ENCODE results near the gene ZRANB3. TPM values are rescaled to one million over a fixed set of nuclear protein-coding genes. Genes with fewer than 3 reads are reported as not detected.
"Not testable (repeated sequence)": the region's sequence is repeated elsewhere in the genome, so short reads cannot be mapped to it uniquely, and the experiment has no call there.

ZRANB3 gene
- polyA plus RNA-seq, 6 donors from 2014 or later: 2.6 to 6.6 (median 5.4) TPM

DNA sequence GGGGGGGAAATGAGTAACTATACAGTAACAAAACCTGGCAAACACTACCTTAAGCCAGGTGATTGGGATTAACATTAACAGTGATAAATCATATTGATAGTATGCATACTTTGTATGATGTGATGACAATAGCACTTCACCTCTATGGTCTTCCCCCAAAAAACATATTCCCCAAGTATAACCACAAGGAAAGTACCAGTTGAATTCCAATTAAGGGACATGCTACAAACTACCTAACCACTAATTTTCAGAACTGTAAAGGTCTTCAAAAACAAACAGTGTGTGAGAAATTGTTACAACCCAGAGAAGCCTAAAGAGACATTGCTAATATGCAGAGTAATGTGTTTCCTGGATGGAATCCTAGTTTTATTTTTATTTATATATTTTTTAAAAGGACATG is 152.4 kb downstream of the ZRANB3 start:
- Mint-ChIP-seq H3K27me3 (no peaks in the 10 kb centered on the region), H3K4me3 (no peak overlapping the region), H3K4me1 (peaks cover 0 to 8% (median 0%) of the 10 kb centered on the region in 3 donors), H3K9me3 (peaks cover 20 to 63% (median 44%) of the 10 kb centered on the region in 7 donors), H3K27ac (no peak overlapping the region), H3K36me3 (peaks cover 26 to 32% of the 10 kb centered on the region in 2 donors)
- DNase-seq: no peak
- no peak for ATAC-seq (ENCODE audit: low read depth in 2 of 2)

DNA sequence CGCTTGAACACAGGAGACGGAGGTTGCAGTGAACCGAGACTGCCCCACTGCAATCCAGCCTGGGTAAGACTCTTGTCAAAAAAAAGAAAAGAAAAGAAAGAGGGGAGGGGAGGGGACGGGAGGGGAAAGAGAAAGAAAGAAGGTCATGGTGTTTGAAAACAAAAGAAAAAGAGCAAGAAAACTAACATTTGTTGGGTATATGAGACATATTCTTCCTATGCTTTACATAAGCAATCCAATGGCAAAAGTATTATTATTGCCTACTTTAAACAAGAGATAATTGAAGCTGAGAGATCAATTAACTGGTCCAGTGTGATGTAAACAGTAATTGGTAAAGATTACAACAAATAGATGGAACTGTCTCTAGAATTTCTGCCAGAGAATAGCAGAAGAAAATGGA is 157.3 kb downstream of the ZRANB3 start:
- Mint-ChIP-seq H3K4me1 (peaks cover 0 to 3% (median 0%) of the 10 kb centered on the region in 3 donors), H3K4me3 (no peak overlapping the region), H3K36me3 (peaks cover 0 to 37% of the 10 kb centered on the region in 2 donors), H3K9me3 (peaks cover 0 to 41% (median 8%) of the 10 kb centered on the region in 7 donors), H3K27ac (no peak overlapping the region), H3K27me3 (no peaks in the 10 kb centered on the region)
- no peak for ATAC-seq (ENCODE audit: low read depth in 2 of 2)
- DNase-seq: no peak

DNA sequence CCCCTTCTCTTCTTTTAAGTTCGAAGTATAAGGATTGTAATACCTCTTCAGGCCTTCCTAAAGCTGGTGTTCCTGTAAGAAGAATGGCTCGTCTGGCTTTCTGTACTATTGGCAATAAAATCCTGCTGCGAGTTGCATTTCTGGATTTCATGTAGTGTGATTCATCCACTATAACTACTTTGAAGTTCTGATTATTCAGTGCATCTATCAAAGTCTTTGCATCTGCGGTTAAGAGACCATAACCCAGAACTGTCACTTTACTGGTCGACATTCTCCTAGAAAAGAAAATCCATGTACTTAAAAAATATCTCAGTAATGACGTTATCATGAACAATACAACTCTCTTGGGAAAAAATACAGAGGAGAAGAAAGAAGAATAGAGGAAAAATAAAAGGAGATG is 181.1 kb downstream of the ZRANB3 start:
- no peak for ATAC-seq (ENCODE audit: low read depth in 2 of 2)
- no peak for DNase-seq

DNA sequence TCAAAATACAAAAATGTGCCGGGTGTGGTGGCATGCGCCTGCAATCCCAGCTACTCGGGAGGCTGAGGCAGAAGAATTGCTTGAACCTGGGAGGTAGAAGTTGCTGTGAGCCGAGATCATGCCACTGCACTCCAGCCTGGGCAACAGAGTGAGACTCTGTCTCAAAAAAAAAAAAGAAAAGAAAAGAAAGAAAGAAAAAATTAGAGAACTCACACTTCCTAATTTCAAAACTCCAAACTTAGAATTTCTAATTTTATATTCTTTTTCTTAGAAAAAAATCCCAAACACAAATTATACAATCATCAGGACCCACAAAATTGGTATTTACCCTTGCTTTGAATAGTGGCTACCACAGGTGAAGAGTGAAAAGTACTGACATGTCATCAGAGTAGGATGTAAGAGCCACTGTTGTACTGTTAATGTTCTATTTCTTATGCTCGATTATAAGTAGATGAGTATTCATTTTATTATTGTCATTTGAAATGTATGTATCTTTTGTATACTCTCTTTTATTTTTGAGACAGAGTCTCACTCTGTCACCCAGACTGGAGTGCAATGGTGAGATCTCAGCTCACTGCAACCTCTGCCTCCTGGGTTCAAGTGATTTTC is 182.8 kb downstream of the ZRANB3 start:
- Mint-ChIP-seq H3K36me3 (peaks cover 16 to 28% of the 10 kb centered on the region in 2 donors), H3K9me3 (peaks cover 9 to 46% (median 34%) of the 10 kb centered on the region in 7 donors)
- not testable (repeated sequence) for H3K27ac Mint-ChIP-seq; H3K4me1 Mint-ChIP-seq; ATAC-seq (ENCODE audit: low read depth in 2 of 2); H3K4me3 Mint-ChIP-seq; H3K27me3 Mint-ChIP-seq; DNase-seq

More for the DNA sequence above, 181.1 kb downstream of the ZRANB3 start:
- no peaks in the 10 kb centered on the region for H3K27me3 Mint-ChIP-seq
- H3K36me3 Mint-ChIP-seq: peaks cover 18 to 28% of the 10 kb centered on the region in 2 donors
- H3K4me3 Mint-ChIP-seq: no peak overlapping the region
- H3K9me3 Mint-ChIP-seq: peaks cover 9 to 40% (median 34%) of the 10 kb centered on the region in 7 donors
- H3K27ac Mint-ChIP-seq: no peak overlapping the region
- H3K4me1 Mint-ChIP-seq: no peaks in the 10 kb centered on the region

DNA sequence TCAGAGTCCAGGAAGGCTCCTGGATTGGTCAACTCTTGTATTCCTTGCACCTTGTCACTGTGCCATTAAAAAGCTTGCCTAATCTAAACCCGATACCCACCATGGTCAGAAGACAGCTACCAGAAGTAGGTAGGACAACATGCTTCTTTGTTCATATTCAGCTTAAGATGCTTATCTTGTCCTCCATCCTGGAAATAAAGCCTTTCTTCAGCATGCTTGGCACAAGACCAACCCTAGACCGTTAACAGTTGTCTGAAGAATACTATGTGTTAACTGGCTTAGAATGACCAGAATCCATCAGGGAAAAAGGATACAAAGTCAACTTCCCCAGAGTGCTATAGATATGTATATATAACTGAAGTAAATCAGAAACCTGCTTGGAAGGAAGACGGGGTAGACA is 193.9 kb downstream of the ZRANB3 start:
- Mint-ChIP-seq H3K27ac (no peak overlapping the region), H3K4me3 (no peak overlapping the region), H3K27me3 (no peaks in the 10 kb centered on the region)

DNA sequence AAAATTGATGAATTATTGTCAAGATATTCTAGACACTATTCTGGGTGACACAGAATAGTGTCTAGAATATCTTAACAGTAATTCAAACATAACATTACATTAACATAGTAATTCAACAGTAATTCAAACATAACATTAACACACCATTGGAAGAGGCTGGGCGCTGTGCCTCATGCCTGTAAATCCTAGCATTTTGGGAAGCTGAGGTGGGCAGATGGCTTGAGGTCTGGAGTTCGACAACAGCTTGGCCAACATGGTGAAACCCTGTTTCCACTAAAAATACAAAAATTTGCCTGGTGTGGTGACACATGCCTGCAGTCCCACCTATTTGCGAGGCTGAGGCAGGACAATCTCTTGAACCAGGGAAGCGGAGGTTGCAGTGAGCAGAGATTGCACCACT is 195.8 kb downstream of the ZRANB3 start:
- Mint-ChIP-seq H3K27ac (no peak overlapping the region), H3K36me3 (peaks cover 4 to 27% of the 10 kb centered on the region in 2 donors), H3K9me3 (peaks cover 4 to 27% (median 13%) of the 10 kb centered on the region in 7 donors), H3K4me3 (no peak overlapping the region), H3K27me3 (no peaks in the 10 kb centered on the region), H3K4me1 (peaks cover 0 to 6% (median 5%) of the 10 kb centered on the region in 3 donors)
- DNase-seq (no peak), ATAC-seq (ENCODE audit: low read depth in 2 of 2) (no peak)

More for the DNA sequence above, 193.9 kb downstream of the ZRANB3 start:
- ATAC-seq (ENCODE audit: low read depth in 2 of 2): no peak
- DNase-seq: no peak
- H3K9me3 Mint-ChIP-seq: peaks cover 0 to 25% (median 10%) of the 10 kb centered on the region in 7 donors
- H3K36me3 Mint-ChIP-seq: peaks cover 10 to 22% of the 10 kb centered on the region in 2 donors
- peaks cover 0 to 6% (median 5%) of the 10 kb centered on the region in 3 donors for H3K4me1 Mint-ChIP-seq

DNA sequence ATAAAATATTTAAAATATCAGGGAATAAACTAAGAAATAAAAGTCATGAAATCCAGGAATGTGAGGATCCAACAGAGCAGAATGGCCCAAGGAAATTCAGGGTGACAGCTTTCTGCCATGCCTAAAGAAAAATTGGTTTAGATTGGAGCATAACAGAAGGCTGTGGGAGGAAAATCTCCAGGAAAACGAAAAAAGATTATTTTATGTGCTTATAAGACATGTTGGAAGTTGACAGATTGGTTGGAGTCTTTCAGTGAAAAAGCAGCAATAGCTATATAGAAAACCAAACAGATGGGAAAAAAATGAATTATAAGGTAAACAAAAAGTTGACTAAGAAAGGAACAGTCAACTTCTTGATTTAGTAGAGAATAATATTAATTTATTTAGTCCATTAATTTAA is 203.9 kb downstream of the ZRANB3 start:
- no peaks in the 10 kb centered on the region for H3K4me1 Mint-ChIP-seq
- peaks cover 0 to 13% of the 10 kb centered on the region in 2 donors for H3K36me3 Mint-ChIP-seq
- DNase-seq: no peak
- H3K9me3 Mint-ChIP-seq: peaks cover 5 to 52% (median 33%) of the 10 kb centered on the region in 7 donors
- no peak for ATAC-seq (ENCODE audit: low read depth in 2 of 2)
- H3K27ac Mint-ChIP-seq: no peak overlapping the region
- no peak overlapping the region for H3K4me3 Mint-ChIP-seq
- no peaks in the 10 kb centered on the region for H3K27me3 Mint-ChIP-seq

DNA sequence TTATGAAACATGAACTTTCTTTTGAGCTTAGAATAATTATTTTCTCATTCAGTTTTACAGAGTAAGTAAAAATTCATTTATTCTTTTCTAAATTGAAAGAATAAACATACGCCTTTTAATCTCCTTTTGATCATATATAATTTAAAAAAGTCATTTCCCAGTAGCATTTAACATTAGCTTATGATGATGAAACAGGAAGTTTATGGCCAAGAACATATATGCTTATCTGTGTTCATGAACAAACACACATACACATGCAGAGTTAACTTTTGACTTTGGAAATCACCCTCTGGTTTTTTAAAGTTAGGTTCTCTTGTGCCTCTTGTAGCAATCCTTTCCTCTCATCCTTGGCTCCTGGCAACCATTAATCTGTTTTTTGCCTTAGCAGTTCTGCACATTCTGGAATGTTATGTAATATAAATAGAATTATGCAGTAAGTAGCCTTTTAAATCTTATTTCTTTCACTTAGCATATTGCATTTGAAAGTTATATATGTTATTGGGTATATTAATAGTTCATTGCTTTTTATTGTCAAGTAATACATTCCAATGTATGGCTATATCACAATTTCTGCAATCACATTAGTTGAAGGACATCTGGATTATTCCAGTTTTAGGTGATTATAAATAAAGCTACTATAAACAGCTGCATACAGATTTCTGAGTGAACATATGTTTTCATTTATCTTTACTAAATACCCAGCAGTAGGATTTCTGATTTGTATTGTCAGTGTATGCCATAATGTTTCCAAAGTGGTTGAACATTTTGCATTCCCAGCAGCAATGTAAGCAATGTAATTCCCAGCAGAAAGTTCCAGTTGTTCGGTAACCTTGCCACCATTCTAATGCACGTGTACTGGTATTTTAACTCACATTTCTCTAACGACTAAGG is 210.3 kb downstream of the ZRANB3 start:
- Mint-ChIP-seq H3K27ac (no peak overlapping the region), H3K4me3 (no peak overlapping the region), H3K36me3 (no peaks in the 10 kb centered on the region), H3K9me3 (peaks cover 0 to 12% (median 2%) of the 10 kb centered on the region in 7 donors), H3K4me1 (no peaks in the 10 kb centered on the region), H3K27me3 (no peaks in the 10 kb centered on the region)
- no peak for DNase-seq
- no peak for ATAC-seq (ENCODE audit: low read depth in 2 of 2)

DNA sequence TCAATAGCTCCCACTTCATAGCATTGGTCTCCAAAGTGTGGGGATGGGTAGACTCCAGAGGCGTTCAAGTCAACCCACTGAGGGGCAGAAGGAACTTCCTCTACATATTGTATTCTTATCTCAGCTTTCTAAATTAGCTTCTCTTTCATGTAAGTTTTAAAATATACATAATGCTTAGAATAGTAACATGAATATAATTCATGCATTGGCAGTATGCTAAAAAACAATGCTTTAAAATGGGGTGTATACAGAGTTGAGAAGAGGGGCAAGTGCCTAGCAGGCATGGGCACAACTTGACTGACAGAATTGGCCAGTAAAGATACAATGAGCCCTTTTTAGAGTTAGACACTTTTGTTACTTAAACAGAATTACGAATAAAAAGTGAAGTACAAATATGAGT is 212.2 kb downstream of the ZRANB3 start:
- ATAC-seq (ENCODE audit: low read depth in 2 of 2) (no peak), DNase-seq (no peak)
- no peaks in the 10 kb centered on the region for H3K4me1 Mint-ChIP-seq
- H3K27ac Mint-ChIP-seq: no peak overlapping the region
- peaks cover 0 to 6% (median 0%) of the 10 kb centered on the region in 7 donors for H3K9me3 Mint-ChIP-seq
- H3K4me3 Mint-ChIP-seq: no peak overlapping the region
- H3K27me3 Mint-ChIP-seq: no peaks in the 10 kb centered on the region
- H3K36me3 Mint-ChIP-seq: no peaks in the 10 kb centered on the region

DNA sequence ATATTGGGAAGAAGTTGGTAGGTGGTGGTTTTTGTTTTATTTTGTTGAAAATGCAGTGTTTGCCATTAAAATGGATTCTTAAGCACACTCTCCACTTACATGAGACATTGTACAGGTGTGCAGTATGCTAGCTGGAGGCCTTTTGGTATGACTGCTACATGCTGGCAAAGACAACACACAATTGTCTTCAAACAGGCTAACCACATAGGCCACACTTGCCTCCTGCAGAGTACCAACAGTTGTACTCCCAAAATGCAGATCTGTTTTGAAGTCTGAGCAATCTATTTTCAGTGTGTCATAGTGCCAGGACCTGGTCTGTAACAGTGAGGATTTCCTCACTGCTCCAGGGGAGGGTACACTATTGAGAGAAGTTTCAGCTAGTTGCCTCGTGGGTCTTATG is 213.6 kb downstream of the ZRANB3 start:
- no peak for ATAC-seq (ENCODE audit: low read depth in 2 of 2)
- Mint-ChIP-seq H3K4me3 (no peak overlapping the region), H3K27me3 (no peaks in the 10 kb centered on the region), H3K27ac (no peak overlapping the region), H3K36me3 (no peaks in the 10 kb centered on the region), H3K4me1 (no peaks in the 10 kb centered on the region), H3K9me3 (no peaks in the 10 kb centered on the region)
- DNase-seq: no peak

DNA sequence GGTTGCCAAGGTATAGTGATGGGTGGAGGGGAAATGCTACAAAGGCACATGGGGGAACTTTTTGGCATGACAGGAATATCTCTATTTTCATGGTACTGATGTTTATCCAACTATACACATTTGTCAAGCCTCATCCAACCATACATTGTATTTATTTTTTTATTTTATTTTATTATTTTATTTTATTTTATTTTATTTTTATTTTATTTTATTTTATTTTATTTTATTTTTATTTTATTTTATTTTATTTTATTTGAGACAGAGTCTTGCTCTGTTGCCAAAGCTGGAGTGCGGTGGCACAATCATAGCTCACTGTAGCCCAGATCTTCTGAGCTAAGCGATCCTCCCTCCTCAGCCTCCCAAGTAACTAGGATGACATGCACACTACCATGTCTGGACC is 219.1 kb downstream of the ZRANB3 start:
- H3K27me3 Mint-ChIP-seq: no peaks in the 10 kb centered on the region
- H3K4me3 Mint-ChIP-seq: no peak overlapping the region
- no peaks in the 10 kb centered on the region for H3K4me1 Mint-ChIP-seq
- peaks cover 1 to 14% (median 6%) of the 10 kb centered on the region in 7 donors for H3K9me3 Mint-ChIP-seq
- H3K36me3 Mint-ChIP-seq: peaks cover 13 to 20% of the 10 kb centered on the region in 2 donors
- DNase-seq: no peak
- no peak for ATAC-seq (ENCODE audit: low read depth in 2 of 2)
- H3K27ac Mint-ChIP-seq: no peak overlapping the region

DNA sequence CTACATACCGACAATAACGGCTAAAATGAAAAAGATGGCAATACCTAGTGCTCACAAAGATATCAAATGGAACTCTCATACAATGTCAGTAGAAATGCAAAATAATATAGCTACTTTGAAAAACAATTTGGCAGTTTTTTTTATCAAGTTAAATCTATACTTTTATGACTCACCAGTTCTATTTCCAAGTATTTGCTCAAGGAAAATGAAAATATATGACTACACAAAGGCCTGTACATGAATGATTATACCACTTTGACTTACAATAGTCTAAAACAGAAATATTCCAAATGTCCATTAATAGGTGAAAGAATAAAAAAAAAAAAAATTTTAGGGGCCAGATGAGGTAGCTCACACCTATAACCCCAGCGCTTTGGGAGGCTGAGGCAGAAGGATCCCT is 219.8 kb downstream of the ZRANB3 start:
- DNase-seq (no peak), ATAC-seq (ENCODE audit: low read depth in 2 of 2) (no peak)
- Mint-ChIP-seq H3K27me3 (no peaks in the 10 kb centered on the region), H3K4me1 (no peaks in the 10 kb centered on the region), H3K9me3 (peaks cover 1 to 14% (median 6%) of the 10 kb centered on the region in 7 donors), H3K4me3 (no peak overlapping the region), H3K36me3 (peaks cover 13 to 20% of the 10 kb centered on the region in 2 donors), H3K27ac (no peak overlapping the region)

DNA sequence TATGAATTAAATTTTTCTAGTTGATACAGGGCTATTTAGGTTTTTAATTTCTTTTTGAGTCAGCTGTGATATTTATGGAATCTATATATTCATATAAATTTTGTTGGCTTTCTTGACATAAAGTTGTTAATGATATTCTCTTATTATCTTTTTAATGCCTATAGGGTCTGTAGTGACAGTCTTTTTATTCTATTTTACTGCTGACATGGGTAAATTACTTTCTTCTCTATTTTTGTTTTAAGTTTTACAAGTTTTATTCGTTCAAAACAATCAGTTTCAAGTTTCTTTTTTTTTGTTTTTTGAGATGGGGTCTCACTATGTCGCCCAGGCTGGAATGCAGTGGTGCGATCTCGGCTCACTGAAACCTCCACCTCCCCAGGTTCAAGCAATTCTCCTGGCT is 226.3 kb downstream of the ZRANB3 start:
- DNase-seq (no peak), ATAC-seq (ENCODE audit: low read depth in 2 of 2) (no peak)
- Mint-ChIP-seq H3K9me3 (peaks cover 7 to 29% (median 17%) of the 10 kb centered on the region in 7 donors), H3K27me3 (no peaks in the 10 kb centered on the region), H3K4me1 (no peaks in the 10 kb centered on the region), H3K4me3 (no peak overlapping the region), H3K27ac (no peak overlapping the region), H3K36me3 (peaks cover 21 to 26% of the 10 kb centered on the region in 2 donors)

Measured in naive B cell (primary cell).